SK-N-MC (cell line): ENCODE data around the gene NHS.

Experiments
- EZH2 ChIP-seq: fragments of 200-600 bp; sonication (generic); IDR thresholded peaks from one replicate; pipeline ENCODE4 v1.6.1; 2017; ENCODE audit warnings: antibody characterized with exemption
- POLR2AphosphoS5 ChIP-seq: IDR thresholded peaks from 2 replicates; pipeline ENCODE4 v1.6.1; 2012; ENCODE audit warnings: mild to moderate bottlenecking, low read depth, low read length, borderline replicate concordance

DNA sequence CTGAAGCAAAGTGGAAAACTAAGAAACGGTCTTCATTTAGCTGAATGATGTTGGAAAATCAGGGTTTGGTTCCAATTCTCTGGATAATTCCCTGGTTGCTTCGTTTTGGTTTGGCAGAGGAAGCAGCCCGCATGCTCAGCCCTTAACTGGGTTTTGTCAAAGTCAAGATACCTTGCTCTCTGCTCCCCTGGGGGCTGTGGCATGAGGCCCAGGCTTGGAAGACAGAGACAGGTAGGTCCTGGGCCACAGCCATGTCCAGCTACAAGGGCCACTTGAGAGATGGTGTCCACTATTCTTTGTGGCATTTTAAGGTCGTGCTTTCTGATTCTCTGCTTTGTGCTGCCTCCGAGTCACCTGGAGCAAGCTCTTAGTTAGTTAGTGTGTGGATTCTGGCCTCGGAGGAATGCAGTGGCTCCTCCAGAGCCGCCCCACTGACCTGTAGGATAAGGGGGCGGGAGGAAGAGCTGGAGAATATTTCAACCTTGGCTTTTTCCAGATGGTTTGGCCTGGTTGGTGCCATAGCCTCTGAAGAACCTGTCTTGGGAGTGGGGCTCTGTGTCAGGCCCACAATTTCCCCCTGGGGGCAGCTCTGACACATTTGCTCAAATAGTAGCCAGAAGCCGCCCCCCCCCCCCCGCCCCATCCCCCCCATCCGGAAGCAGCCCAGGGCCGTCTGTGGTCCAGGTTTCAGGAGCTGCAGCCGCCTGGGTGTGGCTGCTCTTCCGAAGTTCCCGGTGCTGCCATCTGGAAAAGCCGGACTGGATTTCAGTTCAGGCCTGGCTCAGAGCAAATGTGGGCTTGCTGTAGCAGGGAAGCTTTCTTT is 147.1 kb downstream of the NHS start:
- no peak for TF ChIP-seq POLR2AphosphoS5
- no peak for TF ChIP-seq EZH2
